ENCODE data around the gene SMR3A.

The SMR3A gene

GRCh38 chr4:70360460-70360859 is at the start of gene SMR3A:
Gene SMR3A, plus strand, starts transcription at chr4:70360760. Its CDS starts 1,356 bp downstream, at chr4:70362116.
- no peak for DNase-seq

- no peak for DNase-seq
These were observed 46.8 kb upstream of the SMR3A start for GRCh38 chr4:70313736-70314135.

GRCh38 chr4:70315928-70316327 is 44.6 kb upstream of the SMR3A start:
- DNase-seq = no peak

DNA sequence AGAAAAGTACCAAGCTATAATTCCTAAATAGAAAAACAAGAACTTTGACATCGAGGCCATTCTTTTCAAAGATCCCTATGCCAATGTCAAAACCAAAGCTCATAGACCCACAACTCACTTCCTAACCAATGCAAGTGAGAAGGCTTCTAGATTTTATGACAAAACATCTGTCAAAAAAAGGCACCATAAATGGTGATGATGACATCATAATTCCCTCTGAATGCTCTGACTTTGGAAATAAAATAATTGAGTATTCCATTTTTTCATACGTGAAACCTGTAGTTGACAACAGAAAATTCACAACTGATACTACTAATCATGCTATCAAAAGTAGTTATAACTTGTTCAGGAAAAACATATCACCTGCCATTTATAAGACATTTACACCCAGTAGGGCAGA is 34.5 kb upstream of the SMR3A start:
- DNase-seq = no peak

- no peak for DNase-seq
These were observed 25.9 kb upstream of the SMR3A start, which contains the start of gene CABS1 for GRCh38 chr4:70334681-70335080. Gene CABS1, plus strand, starts transcription at chr4:70334981. Its CDS starts 59 bp downstream, at chr4:70335040.

GRCh38 chr4:70336043-70336442 is 24.5 kb upstream of the SMR3A start:
- DNase-seq = no peak

GRCh38 chr4:70337886-70338420 is 22.6 kb upstream of the SMR3A start:
- DNase-seq = no peak

GRCh38 chr4:70356185-70356584 is 4.4 kb upstream of the SMR3A start:
- no peak for DNase-seq

- no peak for DNase-seq
These were observed 1.4 kb upstream of the SMR3A start for GRCh38 chr4:70359115-70359661.

DNA sequence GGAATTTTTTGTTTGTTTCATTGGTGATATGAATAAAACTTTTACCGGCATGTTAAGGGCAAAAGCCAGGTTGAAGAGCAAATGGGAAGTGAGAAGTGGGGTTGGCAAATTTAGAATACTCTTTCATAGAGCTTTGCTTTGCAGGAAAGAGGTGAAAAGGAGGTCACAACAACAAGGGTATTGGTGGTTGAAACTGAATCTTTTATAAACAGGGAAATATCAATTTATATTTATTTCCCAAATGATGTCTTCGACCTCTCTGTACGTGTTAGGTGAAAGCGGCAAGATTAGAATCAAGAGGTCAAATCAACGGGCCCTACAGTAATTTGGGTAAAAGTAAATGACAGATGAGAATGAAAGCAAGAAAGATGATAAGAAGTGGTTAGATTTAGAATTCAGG is 3.4 kb downstream of the SMR3A start:
- DNase-seq = no peak

GRCh38 chr4:70365479-70365878 is 4.9 kb downstream of the SMR3A start:
- DNase-seq = peak; percentile 54

- DNase-seq = no peak
These were observed 7.3 kb downstream of the SMR3A start for GRCh38 chr4:70367813-70368212.

- DNase-seq = no peak
These were observed 11.4 kb downstream of the SMR3A start for GRCh38 chr4:70371987-70372386.

DNA sequence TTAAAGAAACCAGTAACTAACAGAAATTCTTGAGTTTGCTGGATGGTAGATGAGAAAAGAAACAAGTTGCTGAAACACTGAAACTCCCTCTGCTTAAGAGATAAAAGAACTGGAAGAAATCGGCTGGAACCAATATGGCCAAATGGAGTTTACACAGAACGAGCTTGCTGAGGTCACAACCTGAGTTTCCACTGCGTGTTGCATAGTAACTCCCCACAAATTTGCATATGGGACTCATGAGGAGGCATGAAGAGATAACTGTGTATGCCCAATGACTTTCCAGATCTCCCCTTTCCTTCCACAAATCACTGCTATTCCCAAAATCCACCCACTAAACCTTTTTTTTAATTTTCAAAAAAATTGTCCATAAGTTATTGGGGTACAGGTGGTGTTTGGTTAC is 12.2 kb downstream of the SMR3A start:
- DNase-seq = no peak

GRCh38 chr4:70380578-70380977 is 20.0 kb downstream of the SMR3A start:
- no peak for DNase-seq

DNA sequence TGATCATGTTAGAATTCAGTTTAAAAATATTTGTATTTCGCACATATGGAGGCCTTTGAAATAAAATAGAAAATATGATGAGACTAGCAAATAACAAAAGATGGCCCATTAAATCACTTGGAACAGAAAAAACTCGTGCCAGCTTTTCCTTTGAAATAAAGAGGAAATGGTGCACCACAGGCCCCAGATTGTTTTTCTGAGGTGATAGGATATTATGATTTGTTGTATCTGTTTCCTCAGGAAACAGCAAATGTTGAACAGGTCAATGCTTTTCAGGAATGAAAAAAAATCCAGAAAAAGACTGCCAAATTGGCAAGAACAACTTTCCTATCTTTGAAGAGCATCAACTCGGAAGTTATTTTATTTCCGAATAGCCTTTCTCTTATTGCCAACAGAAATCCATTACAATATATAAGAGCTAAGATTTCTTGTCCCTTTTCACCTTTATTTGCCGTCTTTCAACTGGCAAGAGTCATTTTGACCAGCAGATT is 22.2 kb downstream of the SMR3A start, which contains the start of gene SMR3B:
Gene SMR3B, plus strand, starts transcription at position 441 of the 491 bp plus-strand sequence. CDS start 1,380 bp downstream, outside the sequence.
- no peak for DNase-seq

GRCh38 chr4:70392057-70392776 is 31.7 kb downstream of the SMR3A start:
- DNase-seq = no peak

GRCh38 chr4:70397580-70397979 is 37.0 kb downstream of the SMR3A start, which contains the start of gene OPRPN:
Gene OPRPN, plus strand, starts transcription at chr4:70397940. Its CDS starts 1,346 bp downstream, at chr4:70399286.
- DNase-seq = no peak

- no peak for DNase-seq
These were observed 38.8 kb downstream of the SMR3A start for GRCh38 chr4:70399319-70399718.

DNA sequence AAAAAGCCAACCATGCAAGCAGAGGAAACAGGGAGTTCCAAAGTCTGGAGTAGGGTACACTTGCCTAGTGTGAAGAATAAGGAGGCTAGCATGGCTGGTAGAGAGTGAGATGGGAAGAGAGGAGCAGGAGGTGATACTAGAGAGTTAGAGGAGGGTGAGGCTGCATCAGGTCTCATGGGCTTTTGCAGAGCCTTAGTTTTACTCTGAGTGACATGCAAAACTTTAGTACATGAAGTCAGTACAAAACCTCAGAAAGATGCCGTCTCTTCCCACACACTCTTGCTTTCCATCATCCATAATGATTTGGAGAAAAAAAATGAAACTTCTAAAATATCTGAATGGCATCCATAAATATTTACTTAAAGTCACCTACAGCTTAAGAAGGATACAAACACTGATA is 42.2 kb downstream of the SMR3A start:
- no peak for DNase-seq

GRCh38 chr4:70405765-70406164 is 45.2 kb downstream of the SMR3A start:
- DNase-seq = no peak

Measured in NCI-H146 (cell line).